ENCODE measurements around the gene MPV17.
A peak's percentile ranks its signal among the peaks of the same experiment; 100 is the strongest.
"Not testable (repeated sequence)": the region's sequence is repeated elsewhere in the genome, so short reads cannot be mapped to it uniquely, and the experiment has no call there.

The MPV17 gene, protein sequence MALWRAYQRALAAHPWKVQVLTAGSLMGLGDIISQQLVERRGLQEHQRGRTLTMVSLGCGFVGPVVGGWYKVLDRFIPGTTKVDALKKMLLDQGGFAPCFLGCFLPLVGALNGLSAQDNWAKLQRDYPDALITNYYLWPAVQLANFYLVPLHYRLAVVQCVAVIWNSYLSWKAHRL

DNA sequence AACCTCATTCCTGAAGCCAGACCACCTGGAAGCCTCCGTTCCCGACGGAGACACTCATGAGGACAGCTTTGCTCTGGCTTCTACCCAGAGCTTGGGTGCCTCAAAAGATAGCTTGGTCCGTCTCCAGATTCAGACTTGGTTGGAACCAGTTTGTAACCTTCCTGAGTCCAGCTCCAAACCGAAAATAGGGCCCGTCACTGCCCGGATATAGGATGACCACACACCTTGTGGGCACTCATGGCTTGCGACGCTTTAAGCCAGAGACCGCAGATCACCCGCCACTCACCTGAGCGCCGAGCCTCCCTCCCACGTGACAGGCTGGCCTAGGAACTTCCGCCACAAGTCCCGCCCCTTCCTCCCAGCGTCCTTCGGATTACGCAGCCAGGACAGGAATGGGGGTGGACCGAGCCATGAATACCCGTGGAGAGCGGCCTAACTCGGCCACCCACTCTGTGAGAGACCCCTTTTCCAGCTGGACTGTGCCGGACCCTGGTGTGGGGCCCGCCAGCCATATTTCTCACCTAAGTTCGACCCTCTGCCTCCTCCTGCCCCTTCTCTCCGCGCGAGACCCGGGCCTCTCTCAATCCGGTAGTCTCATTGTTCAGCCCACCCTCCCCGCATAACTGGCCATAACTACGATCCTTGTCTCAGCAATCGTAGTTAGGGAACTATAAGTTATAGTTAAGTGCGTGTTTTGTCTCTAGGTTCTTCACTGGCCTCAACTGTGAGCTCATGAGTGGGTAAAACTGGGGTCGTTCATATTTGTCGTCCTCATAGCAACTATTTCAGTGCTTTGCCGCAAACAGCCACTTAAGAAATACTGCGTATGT, at the start of gene MPV17:
Gene MPV17, minus strand, starts transcription at position 332 of the 830 bp plus-strand sequence. CDS start 580 bp downstream, outside the sequence.
- peak in 55 of 56 donors; percentile 49 to 95 (median 85) for DNase-seq

DNA sequence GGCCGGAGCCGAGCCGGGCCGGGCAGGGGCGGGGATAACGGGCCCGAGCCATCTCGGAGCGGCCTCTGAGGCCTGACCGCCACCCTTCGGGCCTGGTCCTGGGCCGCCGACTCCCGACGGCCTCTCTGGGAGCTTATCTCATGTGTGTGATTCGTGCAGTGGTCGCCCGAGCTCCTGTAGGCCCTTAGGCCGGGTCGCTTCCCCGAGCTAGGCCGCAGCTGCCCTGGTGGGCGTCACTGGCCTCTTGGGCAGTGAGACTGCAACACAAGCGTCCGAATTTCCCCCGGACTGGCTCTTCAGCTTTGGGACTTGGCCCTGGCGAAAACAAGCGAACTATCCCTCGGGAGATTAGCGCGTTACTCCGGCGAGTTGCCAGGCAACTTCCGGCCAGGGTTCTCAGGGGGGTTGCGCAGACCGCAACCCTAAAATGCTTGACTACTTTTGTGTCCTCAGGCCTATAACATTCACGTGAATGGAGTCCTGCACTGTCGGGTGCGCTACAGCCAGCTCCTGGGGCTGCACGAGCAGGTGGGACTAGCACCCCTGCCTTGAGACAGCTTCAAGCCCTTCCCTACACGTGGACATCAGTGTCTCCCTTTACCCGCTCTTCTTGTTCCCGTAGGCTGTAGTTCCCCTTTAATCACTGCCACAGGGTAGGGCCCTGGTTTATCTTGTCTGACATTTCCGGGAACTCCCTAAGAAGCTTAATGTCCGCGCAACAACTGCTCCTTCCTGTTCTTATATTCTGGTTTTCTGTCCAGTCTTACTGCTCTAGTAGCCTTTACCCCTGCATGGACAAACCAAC, 48.1 kb upstream of the MPV17 start:
- DNase-seq, result peak in 7 of 56 donors; percentile 34 to 67 (median 59)

DNA sequence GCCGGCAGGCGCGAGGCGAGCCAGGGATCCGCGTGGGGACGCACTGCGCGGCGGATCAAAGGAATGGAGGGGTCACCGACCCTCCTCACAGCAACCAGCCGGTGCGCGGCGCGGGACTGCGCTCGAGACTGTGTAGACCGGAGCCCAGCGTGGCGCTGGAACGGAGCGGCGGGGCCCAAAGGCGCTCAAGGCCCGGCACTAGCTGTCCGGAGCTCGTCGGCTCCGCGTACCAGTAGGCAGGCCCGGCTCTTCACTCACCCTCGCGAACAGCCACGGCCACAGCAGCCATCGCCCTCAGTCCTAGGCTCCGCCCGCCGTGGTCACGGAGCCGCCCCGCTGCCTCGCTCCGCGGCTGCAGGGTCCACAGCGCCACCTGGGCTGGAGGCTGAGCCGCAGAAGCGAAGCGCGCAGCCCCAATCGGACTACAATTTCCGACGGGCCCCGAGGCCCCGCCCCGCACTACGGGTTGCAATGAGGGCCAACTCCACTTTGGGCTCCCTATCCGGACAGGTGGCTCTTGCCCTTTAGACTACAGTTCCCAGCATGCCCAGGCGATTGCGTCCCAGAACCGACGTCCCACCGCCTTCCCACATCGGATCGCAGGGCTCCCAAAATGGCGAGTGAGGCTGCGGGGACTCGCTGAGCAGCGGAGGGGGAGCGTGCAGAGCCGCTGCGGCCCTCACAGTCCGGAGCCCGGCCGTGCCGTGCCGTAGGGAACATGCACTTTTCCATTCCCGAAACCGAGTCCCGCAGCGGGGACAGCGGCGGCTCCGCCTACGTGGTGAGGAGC, 47.3 kb upstream of the MPV17 start, which contains the start of the genes EIF2B4 and SNX17:
Gene EIF2B4, minus strand, starts transcription at position 313 of the 790 bp plus-strand sequence. Its CDS starts 24 bp downstream, at position 289.
Gene SNX17, plus strand, starts transcription at position 591 of the 790 bp plus-strand sequence. Its CDS starts 128 bp downstream, at position 719.
- peak; percentile 93 to 100 (median 99) for DNase-seq

DNA sequence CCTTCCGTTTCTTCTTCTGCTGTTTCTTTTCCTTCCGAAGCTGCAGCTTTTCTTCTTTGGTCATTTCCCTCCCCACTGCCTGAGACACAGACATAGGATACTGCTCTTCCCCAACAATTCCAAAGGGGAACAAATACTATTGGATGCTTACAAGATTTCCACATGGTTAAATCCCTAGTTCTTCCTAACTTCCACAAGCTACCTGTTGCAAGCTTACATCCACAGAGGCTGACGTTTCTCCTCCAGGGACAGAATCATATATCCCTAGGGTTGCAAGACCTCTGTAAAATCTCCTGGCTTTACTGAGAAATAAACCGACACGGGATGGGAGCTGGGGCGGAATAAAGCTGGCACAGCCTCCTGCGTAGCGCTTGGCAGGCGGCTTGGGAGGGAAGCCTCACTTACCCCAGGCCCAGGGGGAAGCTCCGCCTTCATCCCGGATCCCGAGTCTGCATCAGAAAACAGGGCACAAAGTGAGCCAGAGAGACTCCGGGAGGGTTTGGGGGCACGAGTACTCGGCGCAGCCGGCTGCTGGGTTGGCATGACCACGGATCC, 46.7 kb upstream of the MPV17 start:
- peak in 23 of 56 donors; percentile 36 to 79 (median 59) for DNase-seq

DNA sequence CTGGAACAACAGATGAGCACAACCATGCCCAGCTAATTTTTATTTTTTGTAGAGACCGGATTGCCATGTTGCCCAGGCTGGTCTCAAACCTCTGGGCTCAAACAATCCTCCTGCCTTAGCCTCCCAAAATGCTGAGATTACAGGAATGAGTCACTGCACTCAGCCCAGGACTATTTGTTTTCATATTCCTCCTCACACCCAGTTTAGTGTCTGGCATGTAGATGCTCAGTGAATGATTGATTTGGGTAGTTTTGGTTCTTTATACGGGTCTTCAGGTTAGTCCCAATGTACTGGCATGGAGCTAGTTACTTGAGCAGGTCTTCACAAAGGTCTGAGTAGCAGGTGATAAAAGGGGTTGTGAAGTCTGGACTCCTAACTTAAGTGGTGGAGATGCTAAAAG, 41.0 kb upstream of the MPV17 start:
- DNase-seq, result no peak

DNA sequence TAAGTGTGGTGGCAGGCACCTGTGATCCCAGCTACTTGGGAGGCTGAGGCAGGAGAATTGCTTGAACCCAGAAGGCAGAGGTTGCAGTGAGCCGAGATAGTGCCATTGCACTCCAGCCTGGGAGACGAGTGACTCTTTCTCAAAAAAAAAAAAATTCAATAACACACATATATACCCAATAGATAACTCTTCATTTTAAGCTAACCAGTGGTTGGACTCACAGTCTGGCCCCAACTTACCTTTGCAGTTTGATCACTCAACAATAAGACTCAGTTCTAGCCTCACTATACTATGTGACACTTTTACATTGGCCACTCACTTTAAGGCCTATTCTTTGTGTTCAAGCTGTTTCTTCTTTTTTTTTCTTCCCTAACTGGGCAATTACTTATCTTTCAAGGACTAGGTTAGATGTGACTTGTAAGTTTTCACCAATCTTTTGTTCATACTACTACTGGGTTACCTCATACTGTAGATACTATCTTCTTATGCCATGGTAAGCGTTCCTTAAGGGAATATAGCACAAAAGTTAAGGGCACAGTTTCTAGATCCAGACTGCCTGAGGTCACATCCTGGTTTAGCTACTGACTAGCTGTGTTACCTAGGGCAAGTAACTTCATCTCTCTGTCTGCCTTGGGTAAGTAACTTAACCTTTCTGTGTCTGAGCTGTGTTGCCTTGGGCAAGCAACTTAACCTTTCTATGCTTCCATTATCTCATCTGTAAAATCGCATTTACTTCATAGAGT, 40.0 kb upstream of the MPV17 start:
- DNase-seq, result no peak

DNA sequence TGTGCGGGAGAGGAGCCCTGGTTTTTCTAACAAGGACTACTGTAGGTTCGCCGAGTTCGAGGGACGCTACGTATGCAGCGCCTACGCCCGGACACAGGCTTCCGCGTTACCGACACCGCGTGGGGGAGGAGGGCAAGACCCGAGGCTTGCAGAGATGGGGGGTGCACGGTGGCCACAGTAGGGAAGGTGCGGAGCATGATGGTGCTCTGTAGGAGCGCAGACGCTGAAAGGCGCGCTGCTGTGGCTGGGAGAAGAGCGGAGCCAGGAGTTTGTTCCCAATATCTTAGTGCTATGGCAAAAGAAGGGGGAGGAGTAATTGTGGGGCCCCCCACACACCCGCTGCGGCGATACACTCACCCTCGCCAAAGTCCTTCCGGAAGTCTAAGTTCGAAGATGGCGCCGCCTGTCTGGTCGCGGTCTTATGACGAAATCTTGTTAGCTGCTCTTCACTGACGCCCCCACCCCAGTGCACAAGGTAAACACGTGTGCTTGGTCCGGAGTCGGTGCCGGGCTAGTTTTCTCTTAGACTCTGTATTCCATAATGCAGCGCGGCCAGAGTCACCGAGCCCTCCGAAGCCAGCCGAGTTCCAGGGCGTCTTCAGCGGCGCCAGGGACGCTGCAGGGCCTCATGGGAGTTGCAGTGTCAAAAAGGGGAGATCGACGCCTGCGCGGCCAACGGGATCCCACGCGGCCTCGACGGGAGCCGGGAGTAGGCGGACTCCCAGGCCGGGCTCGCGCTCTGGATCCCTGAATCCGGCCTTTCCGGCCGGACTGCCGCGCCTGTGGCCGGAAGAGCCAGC, 33.7 kb upstream of the MPV17 start, which contains the start of gene GTF3C2:
Gene GTF3C2, minus strand, starts transcription at position 383 of the 800 bp plus-strand sequence. CDS start 13,210 bp downstream, outside the sequence.
- peak; percentile 63 to 100 (median 94) for DNase-seq

DNA sequence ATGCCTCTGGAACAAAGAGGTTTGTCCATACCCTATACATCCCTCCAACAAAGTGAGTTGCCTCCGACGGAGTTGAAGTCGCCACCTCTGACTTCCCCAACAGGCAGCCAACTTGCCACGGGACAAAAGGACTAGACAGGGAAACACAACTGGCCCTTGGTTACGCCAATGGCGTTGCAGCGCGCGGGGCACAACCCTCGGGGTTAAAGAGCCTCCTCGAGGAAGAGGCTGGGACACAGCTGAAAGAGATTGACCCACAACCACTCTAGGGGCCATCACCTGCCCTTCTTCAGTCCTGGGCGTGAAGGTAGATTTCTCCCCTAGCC, 33.1 kb upstream of the MPV17 start:
- peak in 11 of 56 donors; percentile 29 to 56 (median 38) for DNase-seq

DNA sequence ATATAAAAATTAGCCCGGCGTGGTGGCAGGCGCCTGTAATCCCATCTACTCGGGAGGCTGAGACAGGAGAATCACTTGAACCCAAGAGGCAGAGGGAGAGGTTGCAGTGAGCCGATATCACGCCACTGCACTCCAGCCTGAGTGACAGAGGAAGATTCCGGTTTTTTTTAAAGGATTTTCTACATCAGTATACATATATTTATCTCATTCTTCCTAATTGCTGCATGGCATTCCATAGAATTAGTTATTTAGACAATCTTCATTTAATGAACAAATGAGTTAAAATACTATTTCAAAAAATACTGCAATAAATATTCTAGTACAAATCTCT, 31.7 kb upstream of the MPV17 start:
- no peak for DNase-seq

DNA sequence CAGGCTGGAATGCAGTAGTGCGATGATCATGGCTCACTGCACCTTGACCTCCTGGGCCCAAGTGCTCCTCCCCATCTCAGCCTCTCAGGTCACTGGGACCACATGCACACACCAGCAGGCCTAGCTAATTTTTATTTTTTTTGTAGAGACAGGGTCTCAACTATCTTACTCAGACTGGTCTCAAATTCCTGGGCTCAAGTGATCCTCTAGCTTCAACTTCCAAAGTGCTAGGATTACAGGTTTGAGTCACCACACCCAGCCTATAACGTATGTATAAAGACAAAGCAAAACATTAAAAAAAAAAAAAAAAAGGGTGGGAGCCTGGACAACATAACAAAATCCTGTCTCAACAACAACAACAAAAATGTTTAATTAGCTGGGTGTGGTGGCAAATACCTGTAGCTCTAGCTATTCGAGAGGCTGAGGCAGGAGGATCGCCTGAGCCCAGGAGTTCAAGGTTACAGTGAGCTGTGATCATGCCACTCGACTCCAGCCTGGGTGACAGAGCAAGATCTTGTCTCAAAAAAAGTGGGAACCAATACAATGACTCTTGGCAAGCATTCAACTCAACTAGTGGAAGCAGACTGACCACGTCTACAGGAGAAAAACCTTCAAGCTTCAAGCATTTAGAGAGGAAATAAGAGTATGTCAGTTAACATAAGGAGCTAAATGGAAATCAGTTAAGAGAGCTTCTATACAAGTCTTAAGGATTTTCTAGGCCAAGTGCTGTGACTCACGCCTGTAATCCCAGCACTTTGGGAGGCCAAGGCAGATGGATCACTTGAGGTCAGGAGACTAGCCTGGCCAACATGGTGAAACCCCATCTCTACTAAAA, 31.1 kb upstream of the MPV17 start:
- no peak for DNase-seq

DNA sequence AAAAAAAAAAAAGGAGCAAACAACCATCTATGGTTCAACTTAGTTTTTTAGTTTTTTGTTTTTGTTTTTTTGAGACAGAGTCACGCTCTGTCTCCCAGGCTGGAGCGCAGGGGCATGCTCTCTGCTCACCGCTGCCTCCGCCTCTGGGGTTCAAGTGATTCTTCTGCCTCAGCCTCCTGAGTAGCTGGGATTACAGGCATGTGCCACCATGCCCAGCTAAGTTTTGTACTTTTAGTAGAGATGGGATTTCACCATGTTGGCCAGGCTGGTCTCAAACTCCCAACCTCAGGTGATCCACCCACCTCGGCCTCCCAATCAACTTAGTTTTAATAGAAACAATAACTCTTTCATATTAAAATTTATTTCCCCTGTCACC, 30.5 kb upstream of the MPV17 start:
- DNase-seq, result not testable (repeated sequence)

DNA sequence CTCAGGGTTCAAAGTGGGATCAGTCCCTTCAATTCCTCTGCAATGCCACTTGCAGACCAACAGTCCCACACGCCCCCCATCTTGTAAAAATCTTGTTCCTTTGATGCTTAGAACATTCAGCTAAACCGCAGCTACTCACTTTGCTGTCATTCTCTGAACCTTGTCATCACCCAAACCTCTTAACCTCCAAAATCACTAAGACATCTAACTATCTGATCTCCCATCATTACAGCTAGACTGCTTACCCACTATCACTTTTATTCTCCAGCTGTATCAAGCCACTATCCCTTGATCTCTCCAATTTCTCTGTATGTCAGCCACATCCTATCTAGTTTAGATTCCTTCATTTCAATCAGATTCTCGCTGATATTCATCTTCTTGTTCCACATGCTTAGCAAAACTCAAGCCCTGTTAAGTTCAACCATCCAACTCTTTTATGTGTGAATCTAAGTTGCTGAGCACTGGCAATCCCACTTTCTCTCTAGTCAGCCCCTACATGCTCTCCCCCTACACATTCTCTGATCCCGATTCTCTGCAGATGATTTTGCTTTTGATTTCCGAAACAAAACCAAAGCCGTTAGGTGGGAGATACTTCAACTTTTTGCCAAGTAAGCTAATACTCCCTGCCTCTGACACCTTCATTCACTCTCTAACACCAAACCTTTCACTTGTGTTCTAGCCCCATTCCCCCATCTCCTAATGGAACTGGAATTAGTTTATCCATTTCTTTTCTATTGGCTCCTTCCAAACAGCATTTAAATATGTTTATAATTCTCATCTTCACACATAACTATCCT, 29.1 kb upstream of the MPV17 start:
- no peak for DNase-seq

DNA sequence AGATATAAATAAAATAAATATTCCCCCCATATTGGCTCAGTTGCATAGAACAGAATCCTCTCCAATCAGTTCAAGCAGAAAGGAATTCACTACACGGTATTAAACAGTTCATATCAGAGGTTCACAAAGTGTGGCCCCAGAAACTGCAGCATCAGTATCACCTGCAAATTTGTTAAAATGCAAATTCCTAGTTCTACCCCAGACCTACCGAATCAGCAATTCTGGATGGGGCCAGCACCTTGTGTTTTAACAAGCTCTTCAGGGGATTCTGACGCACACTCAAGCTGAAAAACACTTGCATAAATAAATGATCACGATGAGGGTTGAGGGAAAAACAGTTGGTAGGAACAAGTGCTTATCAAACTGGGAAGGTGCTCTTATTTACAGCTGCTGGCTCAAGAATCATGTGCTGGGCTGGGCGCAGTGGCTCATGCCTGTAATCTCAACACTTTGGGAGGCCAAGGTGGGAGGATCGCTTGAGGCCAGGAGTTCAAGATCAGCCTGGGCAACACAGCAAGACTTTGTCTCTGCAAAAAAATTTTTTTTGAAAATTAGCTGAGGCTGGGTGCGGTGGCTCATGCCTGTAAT, 27.3 kb upstream of the MPV17 start:
- DNase-seq, result no peak

DNA sequence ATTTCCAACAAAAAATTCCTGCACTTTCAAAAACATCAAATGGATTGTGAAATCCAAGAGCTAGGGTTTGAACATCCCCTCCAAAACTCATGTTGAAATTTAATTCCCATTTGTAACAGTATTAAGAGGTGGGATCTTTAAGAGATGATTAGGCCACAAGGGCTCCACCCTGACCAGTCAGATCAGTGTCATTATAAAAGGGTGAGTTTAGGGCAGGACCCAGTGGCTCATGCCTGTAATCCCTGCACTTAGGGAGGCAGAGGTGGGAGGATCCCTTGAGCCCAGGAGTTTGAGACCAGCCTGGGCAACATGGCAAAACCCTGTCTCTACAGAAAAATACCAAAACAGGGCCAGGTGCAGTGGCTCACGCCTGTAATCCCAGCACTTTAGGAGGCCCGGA, 24.7 kb upstream of the MPV17 start:
- DNase-seq, result no peak

DNA sequence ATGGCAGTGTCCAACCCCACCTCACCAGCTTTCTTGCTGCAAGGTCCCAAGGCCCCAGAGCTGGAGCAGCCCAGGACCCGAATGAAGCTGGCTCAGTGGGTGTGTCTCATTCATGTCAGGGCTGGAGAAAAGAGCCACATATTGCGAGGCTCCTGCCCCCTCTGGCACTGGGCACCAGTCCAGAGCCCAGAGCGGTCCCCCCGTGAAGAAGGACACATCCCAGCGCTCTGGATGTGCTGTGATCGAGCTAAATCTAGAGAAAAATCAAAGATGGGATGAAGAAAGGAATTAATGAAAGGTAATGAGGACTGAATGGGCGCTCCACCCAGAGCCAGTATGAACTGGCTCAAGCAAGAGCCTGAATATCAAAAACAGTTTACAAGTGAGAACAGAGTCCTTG, 13.3 kb upstream of the MPV17 start:
- DNase-seq, result no peak

DNA sequence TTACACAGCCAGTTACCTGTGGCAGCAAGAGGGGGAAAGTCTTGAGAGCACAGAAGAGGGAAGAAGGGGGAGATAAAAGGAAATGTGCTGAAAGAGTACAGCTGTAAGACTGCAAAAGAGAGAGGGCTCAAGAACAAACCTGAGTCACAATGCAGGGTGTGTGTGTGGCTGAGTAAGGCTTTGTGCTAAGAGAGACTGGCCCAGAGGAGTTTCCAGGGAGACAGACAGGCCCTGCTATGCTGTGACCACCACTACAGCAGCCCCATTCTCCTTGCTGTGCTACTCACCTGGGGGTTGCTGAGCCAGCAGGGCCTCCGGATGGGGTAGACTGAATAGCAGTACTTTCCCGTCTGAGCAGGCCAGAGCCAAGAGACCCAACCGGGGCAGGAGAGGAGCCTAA, 12.4 kb upstream of the MPV17 start:
- no peak for DNase-seq

DNA sequence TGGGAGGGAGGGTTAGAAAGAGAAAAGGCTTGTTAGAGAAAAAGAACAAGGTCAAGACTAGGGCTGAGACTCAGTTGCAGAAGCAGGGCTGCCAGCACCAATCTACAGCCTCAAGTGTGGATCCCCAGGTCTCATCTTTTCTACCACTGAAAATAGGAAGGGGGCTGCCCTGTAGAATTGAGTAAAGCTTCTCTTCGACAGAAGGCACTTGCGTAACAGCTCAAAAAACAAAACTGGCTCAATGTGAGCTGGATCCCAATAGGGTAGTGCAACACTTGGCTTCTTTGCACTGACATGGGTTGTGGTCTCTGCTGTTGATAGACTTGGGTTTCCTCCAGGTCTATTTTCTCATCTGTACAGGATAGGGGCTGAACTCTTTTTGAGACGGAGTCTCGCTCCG, 1.8 kb upstream of the MPV17 start:
- DNase-seq, result no peak
